Activated gamma-delta T cell (primary cell): ENCODE results near the gene RASSF1.
"Not testable (repeated sequence)": the region's sequence is repeated elsewhere in the genome, so short reads cannot be mapped to it uniquely, and the experiment has no call there.

Experiments
- DNase-seq: peaks from one replicate; lab custom pipeline; 2025; lab: John Stamatoyannopoulos, UW

The RASSF1 gene

GRCh38 chr3:50323614-50324199 is 16.9 kb downstream of the RASSF1 start:
- DNase-seq = no peak

GRCh38 chr3:50323092-50323600 is 17.5 kb downstream of the RASSF1 start:
- no peak for DNase-seq

GRCh38 chr3:50322386-50323091 is 18.1 kb downstream of the RASSF1 start, which contains the start of gene HYAL2:
Gene HYAL2 (minus strand): TSS chr3:50322745. CDS start chr3:50320489, 2,256 bp downstream.
- no peak for DNase-seq

- DNase-seq = no peak
Observed at GRCh38 chr3:50322115-50322385, 18.6 kb downstream of the RASSF1 start.

GRCh38 chr3:50321336-50322114 is 19.1 kb downstream of the RASSF1 start:
- DNase-seq = peak; percentile 61

- DNase-seq = peak; percentile 61
Observed at GRCh38 chr3:50320853-50321335, 19.7 kb downstream of the RASSF1 start.

GRCh38 chr3:50319894-50320625 is 20.6 kb downstream of the RASSF1 start:
- no peak for DNase-seq

- DNase-seq = no peak
Observed at GRCh38 chr3:50319181-50319893, 21.3 kb downstream of the RASSF1 start.

- no peak for DNase-seq
Observed at GRCh38 chr3:50318615-50319014, 22.0 kb downstream of the RASSF1 start.

GRCh38 chr3:50318163-50318562 is 22.5 kb downstream of the RASSF1 start:
- DNase-seq = no peak

- no peak for DNase-seq
Observed at GRCh38 chr3:50317300-50317699, 23.3 kb downstream of the RASSF1 start.

- DNase-seq = peak; percentile 37
Observed at GRCh38 chr3:50316657-50317242, 23.9 kb downstream of the RASSF1 start.

- no peak for DNase-seq
Observed at GRCh38 chr3:50314816-50315215, 25.8 kb downstream of the RASSF1 start.

- DNase-seq = no peak
Observed at GRCh38 chr3:50314342-50314741, 26.3 kb downstream of the RASSF1 start.

GRCh38 chr3:50312041-50312440 is 28.6 kb downstream of the RASSF1 start:
- DNase-seq = not testable (repeated sequence)

- DNase-seq = no peak
Observed at GRCh38 chr3:50304601-50305000, 36.0 kb downstream of the RASSF1 start.

GRCh38 chr3:50303013-50303815 is 37.4 kb downstream of the RASSF1 start, which contains the start of gene HYAL1:
Gene HYAL1 (minus strand): TSS chr3:50303574. CDS start chr3:50302956, 618 bp downstream.
- DNase-seq = no peak

- DNase-seq = no peak
Observed at GRCh38 chr3:50302095-50303012, 38.3 kb downstream of the RASSF1 start.
